Neural cell (in vitro differentiated cells): Measurements from ENCODE around the gene DIS3L2. TPM values are rescaled to one million over a fixed set of nuclear protein-coding genes. Genes with fewer than 3 reads are reported as not detected.

ENCODE experiments used
- H2AFZ ChIP-seq: fragments of 200-600, 300-800 bp; sonication (generic), shearing (Covaris generic); 2 replicates; pipeline ENCODE4 v1.6.0; 2014; ENCODE audit warnings: low read depth, mild to moderate bottlenecking, antibody characterized with exemption, low read length, moderate library complexity
- H3F3A ChIP-seq: fragments of 200-600 bp; shearing (Covaris generic); 2 replicates; pipeline ENCODE4 v1.6.1; 2016; ENCODE audit warnings: mild to moderate bottlenecking, moderate library complexity, mixed read lengths, antibody characterized with exemption, low read length; ENCODE audit not compliant: insufficient read depth, poor library complexity, severe bottlenecking
- H3K27ac ChIP-seq: fragments of 200-600, 300-800 bp; sonication (generic), shearing (Covaris generic); 2 replicates; pipeline ENCODE4 v1.5.1; 2014; ENCODE audit warnings: mild to moderate bottlenecking, low read length, moderate library complexity
- H3K27me3 ChIP-seq: fragments of 300-800, 200-600 bp; sonication (generic), shearing (Covaris generic); 2 replicates; pipeline ENCODE4 v1.6.0; 2014; ENCODE audit warnings: mild to moderate bottlenecking, low read depth, low read length, moderate library complexity; ENCODE audit not compliant: insufficient read depth
- H3K36me3 ChIP-seq: fragments of 300-800, 200-600 bp; sonication (generic), shearing (Covaris generic); 2 replicates; pipeline ENCODE4 v1.5.1; 2014; ENCODE audit warnings: mild to moderate bottlenecking, antibody characterized with exemption, low read length, moderate library complexity; ENCODE audit not compliant: insufficient read depth
- H3K4me2 ChIP-seq: fragments of 300-800, 200-600 bp; sonication (generic), shearing (Covaris generic); 2 replicates; pipeline ENCODE4 v1.6.0; 2014; ENCODE audit warnings: mild to moderate bottlenecking, low read length
- H3K4me3 ChIP-seq: fragments of 300-800, 200-600 bp; sonication (generic), shearing (Covaris generic); 2 replicates; pipeline ENCODE4 v1.5.1; 2014; ENCODE audit warnings: mild to moderate bottlenecking, low read length, moderate library complexity
- H3K79me2 ChIP-seq: fragments of 200-600 bp; shearing (Covaris generic); replicated peaks from 2 replicates; pipeline ENCODE4 v1.6.0; 2014; ENCODE audit warnings: mild to moderate bottlenecking, low read length, moderate library complexity; ENCODE audit not compliant: insufficient read depth
- H3K9ac ChIP-seq: fragments of 300-800, 200-600 bp; sonication (generic), shearing (Covaris generic); 2 replicates; pipeline ENCODE4 v1.6.1; 2016; ENCODE audit warnings: mild to moderate bottlenecking, low read length, mixed read lengths
- H3K9me2 ChIP-seq: fragments of 200-600 bp; shearing (Covaris generic); 2 replicates; pipeline ENCODE4 v1.6.1; 2016; ENCODE audit warnings: mild to moderate bottlenecking, low read length, mixed read lengths; ENCODE audit not compliant: insufficient read depth
- H3K9me3 ChIP-seq: fragments of 200-600, 300-800 bp; sonication (generic), shearing (Covaris generic); 2 replicates; pipeline ENCODE4 v1.6.1; 2016; ENCODE audit warnings: mild to moderate bottlenecking, mixed run types, low read length, moderate library complexity, mixed read lengths
- H4K20me1 ChIP-seq: fragments of 200-600 bp; shearing (Covaris generic); 2 replicates; pipeline ENCODE4 v1.6.1; 2016; ENCODE audit warnings: mild to moderate bottlenecking, mixed run types; ENCODE audit not compliant: insufficient read depth
- EP300 ChIP-seq: fragments of 450-650 bp; conservative IDR thresholded peaks from 2 replicates; pipeline ENCODE4 v1.6.1; 2014; ENCODE audit warnings: antibody characterized with exemption, mild to moderate bottlenecking, moderate library complexity; ENCODE audit not compliant: poor library complexity, severe bottlenecking
- EZH2 ChIP-seq: fragments of 200-600, 300-800 bp; shearing (Covaris generic), sonication (generic); IDR thresholded peaks from 2 replicates; pipeline ENCODE4 v1.6.1; 2014; ENCODE audit warnings: antibody characterized with exemption, low read length, borderline replicate concordance, mild to moderate bottlenecking; ENCODE audit not compliant: insufficient read depth, poor library complexity, severe bottlenecking
- MXI1 ChIP-seq: fragments of 450-650 bp; conservative IDR thresholded peaks from 2 replicates; pipeline ENCODE4 v1.6.1; 2014; ENCODE audit warnings: antibody characterized with exemption, mild to moderate bottlenecking; ENCODE audit not compliant: poor library complexity, severe bottlenecking
- POLR2AphosphoS5 ChIP-seq: IDR thresholded peaks from 2 replicates; pipeline ENCODE4 v1.6.1; 2012
- RAD21 ChIP-seq: fragments of 450-650 bp; conservative IDR thresholded peaks from 2 replicates; pipeline ENCODE4 v1.6.1; 2014; ENCODE audit warnings: antibody characterized with exemption, mild to moderate bottlenecking, moderate library complexity
- SMC3 ChIP-seq: fragments of 450-650 bp; conservative IDR thresholded peaks from 2 replicates; pipeline ENCODE4 v1.6.1; 2014; ENCODE audit warnings: antibody characterized with exemption, mild to moderate bottlenecking, moderate library complexity; ENCODE audit not compliant: poor library complexity
- TAF1 ChIP-seq: IDR thresholded peaks from 2 replicates; pipeline ENCODE4 v1.6.1; 2012; ENCODE audit warnings: low read depth
- polyA plus RNA-seq: library from polyadenylated mRNA; depleted of rRNA; stranded (reverse); fragments of >200 nt; gene quantifications from 2 replicates; pipeline ENCODE4 v1.2.3, GENCODE V29; 2014
- TF ChIP-seq, protein P1 (sequence below): IDR thresholded peaks from 2 replicates; pipeline ENCODE4 v1.6.1; 2012; ENCODE audit warnings: borderline replicate concordance
- TF ChIP-seq, protein P2 (sequence below): fragments of 450-650 bp; IDR thresholded peaks from 2 replicates; pipeline ENCODE4 v1.5.1; 2014; ENCODE audit warnings: antibody characterized with exemption, mild to moderate bottlenecking, moderate library complexity; ENCODE audit not compliant: poor library complexity, severe bottlenecking

DIS3L2 gene
- polyA plus RNA-seq, 1 donor from 2014 or later: 20.0 TPM

DNA sequence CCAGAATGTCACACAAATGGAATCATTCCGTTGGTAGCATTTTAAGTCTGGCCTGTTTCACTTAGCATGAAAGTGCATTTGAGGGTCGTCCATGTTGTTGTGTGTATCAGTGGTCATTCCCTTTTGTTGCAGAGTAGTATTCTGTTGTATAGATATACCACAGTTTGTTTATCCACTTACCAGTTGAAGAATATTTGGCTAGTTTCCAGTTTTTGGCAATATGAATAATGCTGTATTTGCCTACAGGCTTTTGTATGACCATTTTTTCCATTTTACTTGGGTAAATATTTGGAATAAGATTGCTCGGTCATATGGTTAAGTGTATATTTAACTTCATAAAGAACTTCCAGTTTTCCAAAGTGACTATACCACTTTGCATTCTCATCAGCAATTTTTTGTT is 317.0 kb downstream of the DIS3L2 start:
- H3K4me2 ChIP-seq: no peak overlapping the region
- H3K9me2 ChIP-seq: no peaks in the 10 kb centered on the region
- no peaks in the 10 kb centered on the region for H3K36me3 ChIP-seq
- H3K27me3 ChIP-seq: no peaks in the 10 kb centered on the region
- no peak overlapping the region for H3K4me3 ChIP-seq
- no peaks in the 10 kb centered on the region for H4K20me1 ChIP-seq
- H3K27ac ChIP-seq: no peak overlapping the region
- no peak overlapping the region for H3K9ac ChIP-seq
- H3K9me3 ChIP-seq: no peaks in the 10 kb centered on the region
- TF ChIP-seq RAD21: no peak
- H2AFZ ChIP-seq: no peak overlapping the region
- no peaks in the 10 kb centered on the region for H3F3A ChIP-seq
- no peaks in the 10 kb centered on the region for H3K79me2 ChIP-seq

DNA sequence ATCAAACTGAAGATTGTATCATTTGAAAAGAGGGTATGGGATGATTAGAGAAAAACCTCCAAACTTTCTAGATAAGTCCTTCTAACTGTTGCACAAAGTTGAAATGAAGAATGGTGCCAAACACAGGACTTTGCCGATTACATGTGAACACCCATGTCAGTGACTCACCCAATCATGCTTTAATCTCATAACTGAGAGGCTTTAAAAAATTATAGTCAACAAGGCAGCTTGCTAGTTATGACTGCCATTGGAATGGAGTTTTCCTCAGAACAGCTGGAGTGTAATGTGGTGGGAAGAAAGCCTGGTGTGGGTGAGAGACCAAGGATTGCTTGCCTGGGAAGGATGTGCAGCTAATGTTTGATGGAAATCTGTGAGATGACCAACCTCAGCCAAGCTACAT is 318.8 kb downstream of the DIS3L2 start:
- no peak for TF ChIP-seq RAD21
- no peak for TF ChIP-seq SMC3
- no peak for TF ChIP-seq MXI1
- TF ChIP-seq, protein P1, sequence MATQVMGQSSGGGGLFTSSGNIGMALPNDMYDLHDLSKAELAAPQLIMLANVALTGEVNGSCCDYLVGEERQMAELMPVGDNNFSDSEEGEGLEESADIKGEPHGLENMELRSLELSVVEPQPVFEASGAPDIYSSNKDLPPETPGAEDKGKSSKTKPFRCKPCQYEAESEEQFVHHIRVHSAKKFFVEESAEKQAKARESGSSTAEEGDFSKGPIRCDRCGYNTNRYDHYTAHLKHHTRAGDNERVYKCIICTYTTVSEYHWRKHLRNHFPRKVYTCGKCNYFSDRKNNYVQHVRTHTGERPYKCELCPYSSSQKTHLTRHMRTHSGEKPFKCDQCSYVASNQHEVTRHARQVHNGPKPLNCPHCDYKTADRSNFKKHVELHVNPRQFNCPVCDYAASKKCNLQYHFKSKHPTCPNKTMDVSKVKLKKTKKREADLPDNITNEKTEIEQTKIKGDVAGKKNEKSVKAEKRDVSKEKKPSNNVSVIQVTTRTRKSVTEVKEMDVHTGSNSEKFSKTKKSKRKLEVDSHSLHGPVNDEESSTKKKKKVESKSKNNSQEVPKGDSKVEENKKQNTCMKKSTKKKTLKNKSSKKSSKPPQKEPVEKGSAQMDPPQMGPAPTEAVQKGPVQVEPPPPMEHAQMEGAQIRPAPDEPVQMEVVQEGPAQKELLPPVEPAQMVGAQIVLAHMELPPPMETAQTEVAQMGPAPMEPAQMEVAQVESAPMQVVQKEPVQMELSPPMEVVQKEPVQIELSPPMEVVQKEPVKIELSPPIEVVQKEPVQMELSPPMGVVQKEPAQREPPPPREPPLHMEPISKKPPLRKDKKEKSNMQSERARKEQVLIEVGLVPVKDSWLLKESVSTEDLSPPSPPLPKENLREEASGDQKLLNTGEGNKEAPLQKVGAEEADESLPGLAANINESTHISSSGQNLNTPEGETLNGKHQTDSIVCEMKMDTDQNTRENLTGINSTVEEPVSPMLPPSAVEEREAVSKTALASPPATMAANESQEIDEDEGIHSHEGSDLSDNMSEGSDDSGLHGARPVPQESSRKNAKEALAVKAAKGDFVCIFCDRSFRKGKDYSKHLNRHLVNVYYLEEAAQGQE: no peak
- TF ChIP-seq POLR2AphosphoS5: no peak
- TF ChIP-seq TAF1: no peak
- TF ChIP-seq EZH2: no peak
- no peak for TF ChIP-seq EP300
- TF ChIP-seq, protein P2, sequence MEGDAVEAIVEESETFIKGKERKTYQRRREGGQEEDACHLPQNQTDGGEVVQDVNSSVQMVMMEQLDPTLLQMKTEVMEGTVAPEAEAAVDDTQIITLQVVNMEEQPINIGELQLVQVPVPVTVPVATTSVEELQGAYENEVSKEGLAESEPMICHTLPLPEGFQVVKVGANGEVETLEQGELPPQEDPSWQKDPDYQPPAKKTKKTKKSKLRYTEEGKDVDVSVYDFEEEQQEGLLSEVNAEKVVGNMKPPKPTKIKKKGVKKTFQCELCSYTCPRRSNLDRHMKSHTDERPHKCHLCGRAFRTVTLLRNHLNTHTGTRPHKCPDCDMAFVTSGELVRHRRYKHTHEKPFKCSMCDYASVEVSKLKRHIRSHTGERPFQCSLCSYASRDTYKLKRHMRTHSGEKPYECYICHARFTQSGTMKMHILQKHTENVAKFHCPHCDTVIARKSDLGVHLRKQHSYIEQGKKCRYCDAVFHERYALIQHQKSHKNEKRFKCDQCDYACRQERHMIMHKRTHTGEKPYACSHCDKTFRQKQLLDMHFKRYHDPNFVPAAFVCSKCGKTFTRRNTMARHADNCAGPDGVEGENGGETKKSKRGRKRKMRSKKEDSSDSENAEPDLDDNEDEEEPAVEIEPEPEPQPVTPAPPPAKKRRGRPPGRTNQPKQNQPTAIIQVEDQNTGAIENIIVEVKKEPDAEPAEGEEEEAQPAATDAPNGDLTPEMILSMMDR: no peak

More for the DNA sequence above, 318.8 kb downstream of the DIS3L2 start:
- H4K20me1 ChIP-seq: no peaks in the 10 kb centered on the region
- H3K4me3 ChIP-seq: no peak overlapping the region
- no peaks in the 10 kb centered on the region for H3K9me3 ChIP-seq
- H3F3A ChIP-seq: no peaks in the 10 kb centered on the region
- H3K4me2 ChIP-seq: no peak overlapping the region
- no peak overlapping the region for H3K9ac ChIP-seq
- no peak overlapping the region for H2AFZ ChIP-seq
- H3K9me2 ChIP-seq: no peaks in the 10 kb centered on the region
- H3K79me2 ChIP-seq: no peaks in the 10 kb centered on the region
- H3K27ac ChIP-seq: no peak overlapping the region
- H3K27me3 ChIP-seq: no peaks in the 10 kb centered on the region
- H3K36me3 ChIP-seq: no peaks in the 10 kb centered on the region
